ENCODE measurements around the gene GVQW3. TPM values are rescaled to one million over a fixed set of nuclear protein-coding genes. Genes with fewer than 3 reads are reported as not detected.

The GVQW3 gene
- total and polyA plus RNA-seq, 2 donors (not counting 1 experiment from before 2014, with no cell fraction given): 3.5 to 8.2 TPM

- H3K4me1 Mint-ChIP-seq: peaks cover 1% of the 10 kb centered on the region
- H3K36me3 ChIP-seq (replicated peaks in 1 of 2; ENCODE audit: control extremely low read depth in 1 of 2, control insufficient read depth in 1 of 2, extremely low read depth in 1 of 2, insufficient read depth in 2 of 2, low read length in 1 of 2): peaks cover 13 to 50% of the 10 kb centered on the region in 2 experiments
- no peaks in the 10 kb centered on the region for H3K9me3 Mint-ChIP-seq (ENCODE audit: insufficient read depth)
- no peak for ATAC-seq (ENCODE audit: low read depth)
- no peaks in the 10 kb centered on the region for H4K20me1 ChIP-seq (ENCODE audit: control insufficient read depth, insufficient read depth, low read length, poor library complexity, severe bottlenecking)
- no peak overlapping the region for H3K4me2 ChIP-seq (replicated peaks; ENCODE audit: low read depth, low read length, poor library complexity, severe bottlenecking)
- no peak overlapping the region for H3K27ac Mint-ChIP-seq
- TF ChIP-seq, protein P1, sequence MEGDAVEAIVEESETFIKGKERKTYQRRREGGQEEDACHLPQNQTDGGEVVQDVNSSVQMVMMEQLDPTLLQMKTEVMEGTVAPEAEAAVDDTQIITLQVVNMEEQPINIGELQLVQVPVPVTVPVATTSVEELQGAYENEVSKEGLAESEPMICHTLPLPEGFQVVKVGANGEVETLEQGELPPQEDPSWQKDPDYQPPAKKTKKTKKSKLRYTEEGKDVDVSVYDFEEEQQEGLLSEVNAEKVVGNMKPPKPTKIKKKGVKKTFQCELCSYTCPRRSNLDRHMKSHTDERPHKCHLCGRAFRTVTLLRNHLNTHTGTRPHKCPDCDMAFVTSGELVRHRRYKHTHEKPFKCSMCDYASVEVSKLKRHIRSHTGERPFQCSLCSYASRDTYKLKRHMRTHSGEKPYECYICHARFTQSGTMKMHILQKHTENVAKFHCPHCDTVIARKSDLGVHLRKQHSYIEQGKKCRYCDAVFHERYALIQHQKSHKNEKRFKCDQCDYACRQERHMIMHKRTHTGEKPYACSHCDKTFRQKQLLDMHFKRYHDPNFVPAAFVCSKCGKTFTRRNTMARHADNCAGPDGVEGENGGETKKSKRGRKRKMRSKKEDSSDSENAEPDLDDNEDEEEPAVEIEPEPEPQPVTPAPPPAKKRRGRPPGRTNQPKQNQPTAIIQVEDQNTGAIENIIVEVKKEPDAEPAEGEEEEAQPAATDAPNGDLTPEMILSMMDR (IDR thresholded peaks at IDR 0.05): no peak
- TF ChIP-seq EZH2 (IDR thresholded peaks at IDR 0.05; ENCODE audit: borderline replicate concordance, insufficient read depth, low read depth, low read length, poor library complexity, severe bottlenecking): no peak
- H3K4me3 ChIP-seq (ENCODE audit: control extremely low read depth in 1 of 5, extremely low read depth in 1 of 5, insufficient read depth in 1 of 5, low read depth in 2 of 5, low read length in 4 of 5): no peak overlapping the region
- H3K9me3 ChIP-seq (ENCODE audit: control extremely low read depth in 1 of 3, control insufficient read depth in 2 of 3, insufficient read depth in 1 of 3, low read length in 2 of 3): no peaks in the 10 kb centered on the region
- DNase-seq: no peak
- CTCF ChIA-PET: interaction anchor here (1.1 kb wide), 1 partner anchor 18 kb away, joined by 4 read pairs; no protein-coding TSS in a partner anchor
- H3K9ac ChIP-seq (ENCODE audit: low read length): no peak overlapping the region
- intact Hi-C loops (cut with micrococcal nuclease): no loop called here
- POLR2A ChIA-PET: no interaction called here
- H3K27me3 Mint-ChIP-seq: no peaks in the 10 kb centered on the region
- no peak overlapping the region for H3K4me3 Mint-ChIP-seq
- no peak overlapping the region for H2AFZ ChIP-seq (ENCODE audit: insufficient read depth, low read depth, low read length, poor library complexity, severe bottlenecking)
- no peaks in the 10 kb centered on the region for H3K27me3 ChIP-seq (replicated peaks in 1 of 4; ENCODE audit: control extremely low read depth in 1 of 4, control insufficient read depth in 3 of 4, insufficient read depth in 4 of 4, low read length in 3 of 4)
- H3K27ac ChIP-seq (ENCODE audit: low read length in 2 of 2): no peak overlapping the region
- H3K79me2 ChIP-seq (ENCODE audit: control insufficient read depth, insufficient read depth, low read length): peaks cover 7% of the 10 kb centered on the region
- no peaks in the 10 kb centered on the region for H3K4me1 ChIP-seq (ENCODE audit: control insufficient read depth in 2 of 2, insufficient read depth in 2 of 2, low read length in 2 of 2)
Measured at GRCh38 chr11:76455931-76456330, 74.8 kb downstream of the GVQW3 start.

- H3K4me3 ChIP-seq (ENCODE audit: control extremely low read depth in 1 of 5, extremely low read depth in 1 of 5, insufficient read depth in 1 of 5, low read depth in 2 of 5, low read length in 4 of 5): no peak overlapping the region
- no peak overlapping the region for H3K27ac Mint-ChIP-seq
- H3K4me3 Mint-ChIP-seq: no peak overlapping the region
- H3K36me3 ChIP-seq (replicated peaks in 1 of 2; ENCODE audit: control extremely low read depth in 1 of 2, control insufficient read depth in 1 of 2, extremely low read depth in 1 of 2, insufficient read depth in 2 of 2, low read length in 1 of 2): peaks cover 13 to 51% of the 10 kb centered on the region in 2 experiments
- CTCF ChIA-PET: interaction anchor here (1.1 kb wide), 1 partner anchor 17 kb away, joined by 4 read pairs; no protein-coding TSS in a partner anchor
- peaks cover 2% of the 10 kb centered on the region for H3K4me1 Mint-ChIP-seq
- H3K4me2 ChIP-seq (replicated peaks; ENCODE audit: low read depth, low read length, poor library complexity, severe bottlenecking): no peak overlapping the region
- intact Hi-C loops (cut with micrococcal nuclease): no loop called here
- H3K27me3 Mint-ChIP-seq: no peaks in the 10 kb centered on the region
- no CpG with 5 or more reads among the region's 2 CpGs for WGBS (ENCODE audit: insufficient coverage)
- H3K79me2 ChIP-seq (ENCODE audit: control insufficient read depth, insufficient read depth, low read length): peaks cover 6% of the 10 kb centered on the region
- ATAC-seq (ENCODE audit: low read depth): no peak
- POLR2A ChIA-PET: no interaction called here
- H4K20me1 ChIP-seq (ENCODE audit: control insufficient read depth, insufficient read depth, low read length, poor library complexity, severe bottlenecking): no peaks in the 10 kb centered on the region
- TF ChIP-seq, protein P1 (IDR thresholded peaks at IDR 0.05): no peak
- no peak for TF ChIP-seq EZH2 (IDR thresholded peaks at IDR 0.05; ENCODE audit: borderline replicate concordance, insufficient read depth, low read depth, low read length, poor library complexity, severe bottlenecking)
- DNase-seq: no peak
- no peak overlapping the region for H3K27ac ChIP-seq (ENCODE audit: low read length in 2 of 2)
- H3K9ac ChIP-seq (ENCODE audit: low read length): no peak overlapping the region
- H3K27me3 ChIP-seq (replicated peaks in 1 of 4; ENCODE audit: control extremely low read depth in 1 of 4, control insufficient read depth in 3 of 4, insufficient read depth in 4 of 4, low read length in 3 of 4): no peaks in the 10 kb centered on the region
- no peak overlapping the region for H2AFZ ChIP-seq (ENCODE audit: insufficient read depth, low read depth, low read length, poor library complexity, severe bottlenecking)
- no peaks in the 10 kb centered on the region for H3K4me1 ChIP-seq (ENCODE audit: control insufficient read depth in 2 of 2, insufficient read depth in 2 of 2, low read length in 2 of 2)
- no peaks in the 10 kb centered on the region for H3K9me3 ChIP-seq (ENCODE audit: control extremely low read depth in 1 of 3, control insufficient read depth in 2 of 3, insufficient read depth in 1 of 3, low read length in 2 of 3)
- H3K9me3 Mint-ChIP-seq (ENCODE audit: insufficient read depth): no peaks in the 10 kb centered on the region
Measured at GRCh38 chr11:76456571-76456970, 75.4 kb downstream of the GVQW3 start.

Small RNA genes within 50 kb of the gene (small RNA-seq; reads per million reads assigned to genes)
- not detected for gene RF00019 (ENCODE audit: insufficient read length, low read depth, low replicate concordance)

Other genes starting within 250 kb of the GVQW3 start
- gene WNT11, start 174.8 kb upstream of the GVQW3 start, total RNA-seq: 0.39 TPM in 1 of 2 replicates, not detected in the other
- gene WNT11, start 174.8 kb upstream of the GVQW3 start, polyA plus RNA-seq: 0.07 TPM in 1 of 2 replicates, not detected in the other
- gene THAP12, start 191 bp upstream of the GVQW3 start, total RNA-seq: 52.9 and 55.6 TPM in 2 replicates
- gene THAP12, start 191 bp upstream of the GVQW3 start, polyA plus RNA-seq: 16.8 and 21.4 TPM in 2 replicates
- gene EMSY, start 63.7 kb downstream of the GVQW3 start, total RNA-seq: 54.0 and 59.7 TPM in 2 replicates
- gene EMSY, start 63.7 kb downstream of the GVQW3 start, polyA plus RNA-seq: 27.4 and 32.5 TPM in 2 replicates

Measured in B cell (primary cell).